ENCODE results near the gene CYP17A1.

Gene CYP17A1

GRCh38 chr10:102808380-102808779, 28.8 kb downstream of the CYP17A1 start:
- H3K4me1 ChIP-seq: no peaks in the 10 kb centered on the region
- H3K27me3 ChIP-seq (ENCODE audit: low read depth): no peaks in the 10 kb centered on the region
- H3K9me3 ChIP-seq: no peaks in the 10 kb centered on the region
- in situ Hi-C loops (cut with MboI; ENCODE audit: low sequenced_read_pairs): no loop called here
- H3K36me3 ChIP-seq (replicated peaks): peaks cover 5% of the 10 kb centered on the region
- no peak overlapping the region for H3K4me3 ChIP-seq
- DNase-seq (ENCODE audit: low spot score in 2 of 2): no peak

DNA sequence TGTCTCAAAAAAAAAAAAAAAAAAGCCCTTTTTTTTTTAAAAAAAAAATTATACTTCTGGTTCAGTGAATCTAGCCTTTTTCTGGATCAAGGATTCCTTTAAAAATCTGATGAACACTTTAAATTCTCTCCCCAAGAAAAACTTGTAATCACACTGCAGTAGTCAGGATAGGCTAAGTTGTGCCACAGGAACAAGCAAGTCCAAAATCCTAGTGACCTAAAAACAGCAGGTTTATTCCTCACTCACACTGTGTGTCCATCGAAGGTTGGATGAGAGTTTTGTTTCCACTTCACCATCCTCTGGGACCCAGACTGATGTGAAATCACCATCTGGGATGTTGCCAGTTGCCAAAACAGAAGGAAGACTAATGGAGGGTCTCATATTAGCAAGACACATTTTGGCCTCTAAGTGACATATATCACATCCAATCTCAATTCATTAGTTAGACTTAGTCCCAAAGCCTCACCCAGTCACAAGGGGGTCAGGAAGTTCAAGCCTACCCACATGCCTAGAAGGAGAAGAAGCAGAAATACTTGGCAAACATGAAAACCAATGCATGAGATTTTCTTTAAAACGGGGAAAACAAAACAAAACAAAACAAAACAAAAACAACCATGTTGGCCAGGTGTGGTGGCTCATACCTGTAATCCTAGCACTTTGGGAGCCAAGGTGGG, 32.7 kb downstream of the CYP17A1 start:
- in situ Hi-C loops (cut with MboI; ENCODE audit: low sequenced_read_pairs): no loop called here
- no peaks in the 10 kb centered on the region for H3K9me3 ChIP-seq
- H3K4me1 ChIP-seq: no peaks in the 10 kb centered on the region
- no peak for DNase-seq (ENCODE audit: low spot score in 2 of 2)
- no peak overlapping the region for H3K4me3 ChIP-seq
- no peaks in the 10 kb centered on the region for H3K27me3 ChIP-seq (ENCODE audit: low read depth)
- H3K36me3 ChIP-seq (replicated peaks): no peaks in the 10 kb centered on the region

GRCh38 chr10:102802920-102803534, 34.2 kb downstream of the CYP17A1 start:
- Histone ChIP-seq H3K36me3 (replicated peaks) (no peaks in the 10 kb centered on the region), H3K27me3 (ENCODE audit: low read depth) (no peaks in the 10 kb centered on the region), H3K9me3 (no peaks in the 10 kb centered on the region), H3K4me1 (no peaks in the 10 kb centered on the region), H3K4me3 (no peak overlapping the region)
- in situ Hi-C loops (cut with MboI; ENCODE audit: low sequenced_read_pairs): no loop called here
- DNase-seq (ENCODE audit: low spot score in 2 of 2): no peak

- DNase-seq (ENCODE audit: low spot score in 2 of 2): no peak
- no peaks in the 10 kb centered on the region for H3K9me3 ChIP-seq
- H3K36me3 ChIP-seq (replicated peaks): no peaks in the 10 kb centered on the region
Measured at GRCh38 chr10:102801978-102802377, 35.2 kb downstream of the CYP17A1 start.

GRCh38 chr10:102801496-102801895, 35.7 kb downstream of the CYP17A1 start:
- H3K4me1 ChIP-seq: no peaks in the 10 kb centered on the region
- no peaks in the 10 kb centered on the region for H3K9me3 ChIP-seq
- H3K27me3 ChIP-seq (ENCODE audit: low read depth): no peaks in the 10 kb centered on the region
- H3K4me3 ChIP-seq: no peak overlapping the region
- DNase-seq (ENCODE audit: low spot score in 2 of 2): no peak
- in situ Hi-C loops (cut with MboI; ENCODE audit: low sequenced_read_pairs): no loop called here
- H3K36me3 ChIP-seq (replicated peaks): no peaks in the 10 kb centered on the region

More at GRCh38 chr10:102801978-102802377, 35.2 kb downstream of the CYP17A1 start:
- Histone ChIP-seq H3K4me1 (no peaks in the 10 kb centered on the region), H3K27me3 (ENCODE audit: low read depth) (no peaks in the 10 kb centered on the region), H3K4me3 (no peak overlapping the region)
- in situ Hi-C loops (cut with MboI; ENCODE audit: low sequenced_read_pairs): no loop called here

DNA sequence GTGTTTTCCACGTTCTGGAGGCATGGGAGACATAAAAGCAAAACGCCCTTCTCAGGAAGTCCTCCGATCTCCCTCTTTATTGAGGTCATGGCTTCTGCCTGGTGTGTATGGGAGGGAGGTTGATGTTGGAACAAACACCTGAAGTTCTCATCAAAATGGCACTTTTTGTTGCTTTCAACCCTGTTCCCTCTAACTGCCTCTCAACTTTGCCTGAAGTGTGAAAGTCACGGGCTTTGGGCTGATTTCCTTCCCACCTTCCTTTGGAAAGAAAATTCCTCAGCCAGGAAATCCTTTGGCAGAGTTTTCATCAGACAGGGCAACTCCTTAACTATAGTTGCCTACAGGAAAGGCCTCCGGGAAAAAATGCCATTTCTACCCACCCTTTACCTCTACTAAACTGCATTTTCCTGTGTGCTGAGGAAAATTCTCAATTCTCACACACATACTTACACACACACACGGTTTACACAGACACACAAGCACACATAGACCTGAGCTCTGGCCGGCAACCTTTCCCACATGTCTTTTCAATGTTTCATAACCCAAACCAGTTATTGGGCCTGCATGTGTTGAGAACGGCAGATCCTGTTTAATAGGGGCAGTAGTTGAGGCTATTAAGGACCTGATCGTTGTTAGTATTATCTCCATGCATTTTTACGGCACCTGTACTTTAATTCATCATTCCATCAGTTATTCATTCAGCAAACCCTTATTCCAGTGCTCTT, 36.4 kb downstream of the CYP17A1 start:
- in situ Hi-C loops (cut with MboI; ENCODE audit: low sequenced_read_pairs): no loop called here
- Histone ChIP-seq H3K4me1 (no peaks in the 10 kb centered on the region), H3K36me3 (replicated peaks) (no peaks in the 10 kb centered on the region), H3K27me3 (ENCODE audit: low read depth) (no peaks in the 10 kb centered on the region), H3K9me3 (no peaks in the 10 kb centered on the region), H3K4me3 (no peak overlapping the region)
- no peak for DNase-seq (ENCODE audit: low spot score in 2 of 2)

DNA sequence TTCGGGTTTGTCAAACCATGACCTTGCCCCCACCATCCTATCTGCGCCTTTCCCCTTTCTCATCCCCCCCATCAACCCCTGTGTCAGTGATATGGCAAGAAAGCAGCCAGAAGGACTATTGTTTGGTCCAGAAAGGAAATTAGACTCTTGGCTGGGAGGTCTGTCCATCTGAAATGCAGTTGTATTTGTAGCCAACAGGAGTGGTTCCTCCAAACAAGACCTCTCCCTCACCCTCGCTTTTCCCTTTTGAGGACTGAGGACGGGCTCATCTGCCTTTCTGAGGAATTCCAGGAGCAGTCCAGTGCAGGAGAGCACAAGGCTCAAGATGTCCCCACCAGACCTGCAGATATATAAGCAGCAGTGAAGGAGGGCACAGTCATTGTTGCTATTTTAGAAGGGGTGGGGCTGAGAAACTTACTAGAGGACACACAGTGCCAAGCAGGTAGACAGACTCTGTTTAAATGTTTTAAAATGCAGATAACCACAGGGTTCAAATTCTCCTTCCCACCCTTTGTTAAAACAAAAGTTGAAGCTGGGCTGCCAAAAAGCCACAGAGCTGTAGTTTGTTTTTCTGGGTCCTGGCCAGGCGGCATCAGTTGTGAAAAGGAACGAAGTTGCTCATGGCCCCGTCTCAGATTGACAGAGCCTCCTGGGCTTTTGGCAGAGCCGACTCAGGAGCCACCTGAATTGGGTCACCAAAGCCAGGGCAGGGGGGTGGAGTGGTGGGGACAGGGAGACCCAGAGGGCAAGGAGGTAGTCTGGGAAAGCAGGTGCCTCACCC, 37.3 kb downstream of the CYP17A1 start:
- Histone ChIP-seq H3K27me3 (ENCODE audit: low read depth) (no peaks in the 10 kb centered on the region), H3K4me1 (no peaks in the 10 kb centered on the region), H3K9me3 (no peaks in the 10 kb centered on the region), H3K36me3 (replicated peaks) (no peaks in the 10 kb centered on the region), H3K4me3 (no peak overlapping the region)
- DNase-seq (ENCODE audit: low spot score in 2 of 2): no peak
- in situ Hi-C loops (cut with MboI; ENCODE audit: low sequenced_read_pairs): no loop called here

GRCh38 chr10:102796407-102797176, 40.6 kb downstream of the CYP17A1 start:
- Histone ChIP-seq H3K4me3 (no peak overlapping the region), H3K4me1 (no peaks in the 10 kb centered on the region), H3K27me3 (ENCODE audit: low read depth) (no peaks in the 10 kb centered on the region), H3K36me3 (replicated peaks) (no peaks in the 10 kb centered on the region), H3K9me3 (no peaks in the 10 kb centered on the region)
- no peak for DNase-seq (ENCODE audit: low spot score in 2 of 2)
- in situ Hi-C loops (cut with MboI; ENCODE audit: low sequenced_read_pairs): no loop called here

DNA sequence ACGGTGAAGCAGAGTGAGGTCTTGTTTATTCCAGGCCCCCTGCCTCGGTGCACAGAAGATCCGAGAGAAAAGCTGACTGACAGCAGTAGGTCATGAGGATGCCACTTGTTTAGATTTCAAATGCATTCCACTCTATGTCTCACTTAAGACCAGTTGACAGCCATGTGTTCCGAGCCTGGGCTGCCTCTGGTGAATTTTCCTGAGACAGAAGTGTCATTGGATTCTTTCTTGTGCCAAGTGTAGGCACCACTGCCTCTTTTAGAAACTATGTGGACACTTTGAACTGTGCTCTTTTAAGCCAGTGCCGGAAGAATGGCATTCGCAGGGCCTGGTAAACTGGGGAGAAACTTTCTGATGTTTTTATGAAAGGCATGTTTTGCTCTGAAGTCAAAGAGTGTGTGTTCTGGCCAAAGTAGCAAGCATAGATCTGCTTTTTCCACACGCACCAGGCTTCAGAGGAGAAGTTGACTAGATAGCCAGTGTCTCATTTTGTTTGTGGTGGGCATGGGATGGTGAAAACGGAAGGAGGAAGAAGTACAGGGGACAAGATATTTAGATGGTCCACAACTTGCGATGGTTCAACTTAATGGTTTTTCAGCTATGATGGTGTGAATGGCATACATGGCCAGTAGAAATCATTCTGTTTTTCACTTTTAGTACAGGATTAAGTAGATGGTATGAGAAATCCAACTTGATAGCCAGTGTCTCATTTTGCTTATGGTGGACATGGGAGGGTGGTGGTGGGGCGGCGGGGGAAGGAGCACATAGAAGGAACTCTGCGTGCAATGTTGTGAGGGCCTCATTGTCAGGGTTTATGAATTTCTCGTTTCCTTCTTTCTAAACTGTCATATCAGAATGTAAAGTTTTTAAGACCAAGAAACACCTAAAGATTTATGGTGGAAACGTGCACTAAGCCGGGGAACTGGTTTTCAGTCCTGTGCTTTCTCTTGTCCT, 41.5 kb downstream of the CYP17A1 start:
- Histone ChIP-seq H3K36me3 (replicated peaks) (no peaks in the 10 kb centered on the region), H3K4me1 (no peaks in the 10 kb centered on the region), H3K9me3 (no peaks in the 10 kb centered on the region), H3K27me3 (ENCODE audit: low read depth) (no peaks in the 10 kb centered on the region), H3K4me3 (no peak overlapping the region)
- in situ Hi-C loops (cut with MboI; ENCODE audit: low sequenced_read_pairs): no loop called here
- DNase-seq (ENCODE audit: low spot score in 2 of 2): no peak

GRCh38 chr10:102791754-102792395, 45.3 kb downstream of the CYP17A1 start:
- Histone ChIP-seq H3K27me3 (ENCODE audit: low read depth) (no peaks in the 10 kb centered on the region), H3K36me3 (replicated peaks) (no peaks in the 10 kb centered on the region), H3K9me3 (no peaks in the 10 kb centered on the region), H3K4me3 (no peak overlapping the region), H3K4me1 (no peaks in the 10 kb centered on the region)
- no peak for DNase-seq (ENCODE audit: low spot score in 2 of 2)
- in situ Hi-C loops (cut with MboI; ENCODE audit: low sequenced_read_pairs): no loop called here

GRCh38 chr10:102785818-102786217, 51.4 kb downstream of the CYP17A1 start:
- in situ Hi-C loops (cut with MboI; ENCODE audit: low sequenced_read_pairs): no loop called here
- Histone ChIP-seq H3K27me3 (ENCODE audit: low read depth) (no peaks in the 10 kb centered on the region), H3K4me1 (no peaks in the 10 kb centered on the region), H3K9me3 (no peaks in the 10 kb centered on the region), H3K36me3 (replicated peaks) (no peaks in the 10 kb centered on the region), H3K4me3 (no peak overlapping the region)
- DNase-seq (ENCODE audit: low spot score in 2 of 2): no peak

GRCh38 chr10:102783568-102783967, 53.6 kb downstream of the CYP17A1 start:
- Histone ChIP-seq H3K27me3 (ENCODE audit: low read depth) (no peaks in the 10 kb centered on the region), H3K4me1 (no peaks in the 10 kb centered on the region; the same call in 1 of the 2 replicates), H3K4me3 (no peak overlapping the region), H3K36me3 (replicated peaks) (no peaks in the 10 kb centered on the region), H3K9me3 (no peaks in the 10 kb centered on the region)
- no peak for DNase-seq (ENCODE audit: low spot score in 2 of 2)
- in situ Hi-C loops (cut with MboI; ENCODE audit: low sequenced_read_pairs): no loop called here

All from HAP-1 (cell line).